Activated T-cell treated with anti-CD3 and anti-CD28 coated beads for 1 hour (primary cell): ENCODE measurements around the gene ARRDC3.
A peak's percentile ranks its signal among the peaks of the same experiment; 100 is the strongest.

ENCODE experiments used
- DNase-seq: peaks from one replicate; pipeline ENCODE4 v3.0.0-alpha.2; 2020; ENCODE audit warnings: low read depth

ARRDC3 gene

GRCh38 chr5:91384671-91385430, 1.7 kb upstream of the ARRDC3 start:
- DNase-seq = no peak

DNA sequence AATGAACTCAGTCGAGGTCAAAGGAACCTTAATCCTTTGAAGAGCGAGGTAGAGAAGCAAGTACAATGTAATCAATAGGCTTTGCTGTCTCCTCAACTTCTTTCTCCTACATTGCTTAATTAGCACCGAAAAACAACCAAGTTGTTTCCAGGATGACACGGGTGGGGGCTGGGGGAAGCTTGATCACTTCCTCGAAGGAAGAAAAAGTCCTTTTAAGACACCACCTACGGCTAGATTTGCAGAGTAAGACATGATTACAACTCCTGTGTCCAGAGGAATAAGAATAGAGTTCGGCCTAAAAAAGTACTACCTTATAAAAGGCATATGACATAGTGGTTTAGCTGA, 811 bp upstream of the ARRDC3 start:
- DNase-seq = no peak

DNA sequence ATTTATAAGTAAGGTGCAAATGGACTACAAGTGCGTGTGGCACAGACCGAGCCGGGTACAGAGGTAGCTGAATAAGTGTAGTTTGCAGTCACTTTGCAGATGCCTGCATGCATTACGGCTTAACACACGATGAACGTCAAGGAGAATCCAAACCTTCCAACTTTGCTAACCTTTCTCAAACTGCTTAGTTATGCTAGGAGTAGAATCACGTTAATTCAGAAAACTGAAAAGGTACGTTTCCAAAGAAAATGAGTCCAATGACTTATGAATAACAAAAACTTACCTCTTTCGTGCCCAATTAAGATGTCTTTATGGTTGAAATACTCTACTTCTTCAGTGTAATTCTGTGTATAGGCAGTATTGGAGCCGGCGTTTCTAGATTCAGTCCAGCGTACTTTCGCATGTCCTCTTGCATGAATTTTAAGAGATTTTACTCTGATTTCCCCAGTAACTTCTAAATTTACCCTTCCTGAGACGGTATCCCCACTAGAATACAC, 539 bp downstream of the ARRDC3 start:
- peak; percentile 20 for DNase-seq

- DNase-seq = peak; percentile 55
Measured at GRCh38 chr5:91381774-91382359, 1.2 kb downstream of the ARRDC3 start.

DNA sequence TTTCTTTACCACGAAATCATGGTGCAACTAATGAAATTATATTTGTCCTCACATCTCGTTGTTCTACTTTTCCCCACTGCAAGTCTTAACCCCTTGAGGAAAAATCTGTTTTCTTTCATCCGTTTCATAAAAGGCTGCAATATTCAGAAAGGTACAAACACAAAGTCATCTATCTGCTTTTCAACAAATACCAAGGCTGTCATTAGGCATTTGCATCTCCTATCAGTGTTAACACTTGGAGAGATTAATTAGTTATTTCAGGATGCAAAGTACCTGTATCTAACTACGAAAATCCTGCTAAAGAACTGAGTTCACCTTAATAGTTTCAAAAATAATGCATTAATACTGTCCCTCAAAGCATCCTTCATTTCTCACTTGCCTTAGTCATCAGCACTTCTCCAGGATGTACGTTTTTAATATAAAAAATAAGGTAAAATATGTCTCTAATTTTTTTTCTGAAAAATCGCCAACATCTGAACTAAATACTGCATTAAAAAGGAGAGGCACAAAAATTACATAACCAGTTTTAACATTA, 1.8 kb downstream of the ARRDC3 start:
- DNase-seq = no peak

DNA sequence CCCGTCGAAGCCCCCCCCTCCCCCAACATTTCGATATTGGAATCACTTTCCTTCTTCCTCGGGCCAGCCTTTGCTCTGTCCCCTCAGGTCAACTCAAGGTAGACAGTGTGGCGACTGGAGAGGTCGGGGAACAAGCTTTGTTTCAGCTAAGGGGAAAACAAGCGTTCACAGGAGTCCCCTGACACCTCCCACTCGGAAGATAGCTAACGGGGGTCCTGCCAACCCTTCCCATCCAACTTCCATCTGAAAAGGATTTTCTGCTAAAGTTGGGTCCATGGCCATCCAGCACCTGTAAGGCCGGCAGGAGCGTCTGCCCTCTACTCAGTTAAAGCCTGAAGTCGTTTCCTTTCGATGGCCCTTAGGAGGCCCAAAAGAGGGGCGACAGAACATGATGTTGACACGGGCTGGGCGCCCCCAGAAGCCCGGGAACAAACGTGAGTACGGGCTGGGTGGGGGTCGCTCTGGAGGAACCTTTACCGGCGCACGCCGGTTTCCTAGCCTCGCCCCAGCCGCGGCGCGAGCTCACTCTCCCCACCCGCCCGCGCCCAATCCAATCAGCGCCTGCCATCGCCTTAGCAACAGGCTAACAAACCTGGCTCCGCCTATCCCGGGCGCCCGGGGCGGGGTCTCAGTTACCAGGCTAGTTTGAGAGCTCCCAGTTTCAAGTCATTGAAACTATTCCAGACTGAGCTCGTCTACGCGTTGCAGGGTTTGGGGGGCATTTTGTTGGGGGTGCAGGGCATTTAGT, 2.5 kb downstream of the ARRDC3 start:
- peak; percentile 98 for DNase-seq

DNA sequence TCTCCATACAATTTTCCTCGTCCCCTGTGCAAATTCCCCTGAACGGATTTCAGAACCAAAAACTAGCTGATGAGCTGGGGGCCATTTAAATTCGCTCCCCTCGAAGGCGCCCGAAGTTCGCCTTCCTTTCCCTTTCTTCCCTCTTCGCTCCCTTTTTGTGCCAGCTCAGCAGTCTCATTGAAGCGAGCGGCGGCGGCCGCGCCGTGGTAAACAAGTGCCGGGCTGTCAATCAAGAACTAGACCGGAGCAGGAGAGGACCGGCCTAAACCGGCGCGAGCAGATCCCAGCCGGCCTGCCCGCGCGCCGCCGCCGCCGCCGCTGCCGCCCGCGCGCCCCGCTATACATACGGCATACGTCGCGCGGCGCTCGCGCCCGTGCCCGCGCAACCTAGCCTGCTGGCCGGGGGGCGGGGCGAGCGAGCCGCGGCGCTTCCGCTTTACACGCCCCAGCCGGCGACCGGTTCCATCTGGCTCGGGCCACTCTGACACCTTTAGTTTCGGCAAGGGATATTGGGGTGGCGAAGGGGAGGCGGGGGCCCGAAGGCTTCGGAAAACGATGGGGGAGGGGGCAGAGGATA, 3.1 kb downstream of the ARRDC3 start:
- DNase-seq = peak; percentile 94

GRCh38 chr5:91379246-91379913, 3.7 kb downstream of the ARRDC3 start:
- no peak for DNase-seq

- DNase-seq = no peak
Measured at GRCh38 chr5:91378752-91379211, 4.3 kb downstream of the ARRDC3 start.

GRCh38 chr5:91374893-91375520, 8.1 kb downstream of the ARRDC3 start:
- DNase-seq = no peak

GRCh38 chr5:91373600-91373999, 9.5 kb downstream of the ARRDC3 start:
- DNase-seq = no peak

GRCh38 chr5:91373006-91373405, 10.1 kb downstream of the ARRDC3 start:
- no peak for DNase-seq

GRCh38 chr5:91369480-91369879, 13.6 kb downstream of the ARRDC3 start:
- DNase-seq = no peak

DNA sequence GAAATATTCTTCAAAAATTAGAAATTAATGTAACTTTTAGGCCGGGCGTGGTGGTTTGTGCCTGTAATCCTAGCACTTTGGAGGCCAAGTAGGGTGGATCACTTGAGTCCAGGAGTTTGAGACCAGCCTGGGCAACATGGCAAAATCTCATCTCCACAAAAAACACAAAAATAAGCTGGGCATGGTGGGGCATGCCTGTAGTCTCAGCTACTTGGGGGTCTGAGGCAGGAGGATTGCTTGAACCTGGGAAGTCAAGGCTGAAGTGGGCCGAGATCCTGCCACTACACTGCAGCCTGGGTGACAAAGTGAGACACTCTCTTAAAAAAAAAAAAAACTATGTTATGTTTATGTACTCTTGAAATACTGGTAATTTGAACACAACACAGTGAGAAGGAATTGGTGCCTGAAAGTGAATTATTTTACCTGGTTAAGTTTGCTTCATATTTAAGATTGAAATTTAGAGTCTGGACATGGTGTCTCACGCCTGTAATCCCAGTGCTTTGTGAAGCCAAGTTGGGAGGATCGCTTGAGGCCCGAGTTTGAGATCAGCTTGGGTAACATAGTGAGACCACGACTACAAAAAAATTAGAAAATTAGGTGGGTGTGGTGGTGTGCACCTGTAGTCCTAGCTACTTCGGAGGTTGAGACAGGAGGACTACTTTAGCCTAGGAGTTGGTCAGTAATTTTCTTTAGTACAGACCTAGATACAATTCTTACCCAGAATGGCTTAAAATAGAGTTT, 15.0 kb downstream of the ARRDC3 start:
- DNase-seq = no peak

DNA sequence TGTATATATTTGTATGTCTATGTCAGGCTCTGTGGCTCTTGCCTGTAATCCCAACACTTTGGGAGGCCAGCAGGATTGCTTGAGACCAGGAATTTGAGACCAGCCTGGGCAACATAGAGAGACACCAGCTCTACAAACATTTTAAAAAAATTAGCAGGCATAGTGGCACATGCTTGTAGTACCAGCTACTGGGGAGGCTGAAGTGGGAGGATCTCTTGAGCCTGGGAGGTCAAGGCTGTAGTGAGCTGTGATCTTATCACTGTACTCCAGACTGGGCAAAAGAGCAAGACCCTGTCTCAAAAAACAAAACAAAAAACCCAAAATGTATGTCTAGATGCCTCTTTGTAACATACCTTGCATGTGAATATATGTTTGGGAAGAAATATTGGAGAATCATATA, 15.8 kb downstream of the ARRDC3 start:
- no peak for DNase-seq

DNA sequence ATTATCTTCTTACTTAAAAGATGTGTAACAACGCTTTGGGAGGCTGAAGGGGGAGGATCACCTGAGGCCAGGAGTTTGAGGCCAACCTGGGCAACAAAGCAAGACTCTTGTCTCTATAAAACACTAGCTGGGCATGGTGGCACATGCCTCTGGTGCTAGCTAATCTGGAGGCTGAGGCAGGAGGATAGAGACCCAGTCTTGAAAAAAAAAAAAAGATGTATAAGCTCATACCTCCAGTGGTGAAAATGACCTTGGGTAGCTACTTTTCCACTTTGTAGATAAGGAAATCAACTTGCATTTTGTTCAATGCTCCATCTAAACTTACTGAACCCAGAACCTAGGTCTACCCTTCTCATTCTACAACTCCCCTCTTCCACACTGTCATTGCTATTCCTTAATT, 16.6 kb downstream of the ARRDC3 start:
- no peak for DNase-seq

GRCh38 chr5:91365498-91365897, 17.6 kb downstream of the ARRDC3 start:
- DNase-seq = no peak

DNA sequence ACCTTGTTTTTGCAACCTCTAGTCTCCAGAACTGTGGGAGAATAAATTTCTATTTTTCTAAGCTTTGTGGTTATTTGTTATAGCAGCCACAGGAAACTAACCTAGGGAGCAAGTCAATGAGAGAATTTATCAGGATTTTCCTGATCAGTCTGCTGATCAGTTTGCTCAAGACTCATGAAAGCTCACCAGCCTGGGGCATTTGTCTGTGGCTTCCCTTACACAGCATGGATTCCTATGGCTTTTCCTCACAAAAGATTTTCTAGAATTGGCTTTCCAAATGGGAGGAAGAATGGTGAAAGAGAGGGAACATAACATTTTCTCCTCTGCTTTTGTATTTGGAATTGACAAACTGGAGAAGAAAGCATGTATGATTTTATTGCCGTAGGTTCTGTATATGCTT, 20.2 kb downstream of the ARRDC3 start:
- DNase-seq = no peak

GRCh38 chr5:91361790-91362189, 21.3 kb downstream of the ARRDC3 start:
- no peak for DNase-seq

- no peak for DNase-seq
Measured at GRCh38 chr5:91361055-91361701, 21.9 kb downstream of the ARRDC3 start.
